KMS-11 (cell line): ENCODE results near the gene IFIH1.
A peak's percentile ranks its signal among the peaks of the same experiment; 100 is the strongest.

Experiments
- H2AFZ ChIP-seq: fragments of 200-600 bp; sonication (generic); 2 replicates; pipeline ENCODE4 v1.6.1; 2016; ENCODE audit warnings: antibody characterized with exemption, mixed run types, low read depth
- H3K27ac ChIP-seq: fragments of 200-600 bp; sonication (generic); 2 replicates; pipeline ENCODE4 v1.6.1; 2016; ENCODE audit warnings: mild to moderate bottlenecking, mixed run types
- H3K27me3 ChIP-seq: fragments of 200-600 bp; sonication (generic); 2 replicates; pipeline ENCODE4 v1.6.1; 2017; ENCODE audit warnings: mild to moderate bottlenecking, low read depth, mixed run types, moderate library complexity; ENCODE audit not compliant: insufficient read depth
- H3K36me3 ChIP-seq: fragments of 200-600 bp; sonication (generic); 2 replicates; pipeline ENCODE4 v1.6.1; 2017; ENCODE audit warnings: mild to moderate bottlenecking, mixed run types; ENCODE audit not compliant: insufficient read depth
- H3K4me1 ChIP-seq: fragments of 200-600 bp; sonication (generic); 2 replicates; pipeline ENCODE4 v1.6.1; 2016; ENCODE audit warnings: mild to moderate bottlenecking, low read depth, mixed run types; ENCODE audit not compliant: poor library complexity, severe bottlenecking
- H3K4me2 ChIP-seq: fragments of 200-600 bp; sonication (generic); 2 replicates; pipeline ENCODE4 v1.7.0; 2016; ENCODE audit warnings: mild to moderate bottlenecking, mixed run types
- H3K4me3 ChIP-seq: fragments of 200-600 bp; sonication (generic); IDR thresholded peaks from 2 replicates; pipeline ENCODE4 v1.6.1; 2017; ENCODE audit warnings: low read depth, low read length, mixed read lengths; ENCODE audit not compliant: insufficient read depth
- H3K79me2 ChIP-seq: fragments of 200-600 bp; sonication (generic); 2 replicates; pipeline ENCODE4 v1.6.1; 2016; ENCODE audit warnings: low read depth, mixed run types; ENCODE audit not compliant: insufficient read depth
- H3K9ac ChIP-seq: fragments of 200-600 bp; sonication (generic); 2 replicates; pipeline ENCODE4 v1.6.1; 2016; ENCODE audit warnings: mild to moderate bottlenecking, mixed run types
- H4K20me1 ChIP-seq: fragments of 200-600 bp; sonication (generic); 2 replicates; pipeline ENCODE4 v1.6.1; 2016; ENCODE audit warnings: mild to moderate bottlenecking, mixed run types; ENCODE audit not compliant: insufficient read depth
- TF ChIP-seq, protein P1 (sequence below): fragments of 200-600 bp; sonication (generic); conservative IDR thresholded peaks from 2 replicates; pipeline ENCODE4 v1.6.1; 2017; ENCODE audit warnings: low read depth, mild to moderate bottlenecking, antibody characterized with exemption, low read length, moderate library complexity, mixed read lengths

The IFIH1 gene

DNA sequence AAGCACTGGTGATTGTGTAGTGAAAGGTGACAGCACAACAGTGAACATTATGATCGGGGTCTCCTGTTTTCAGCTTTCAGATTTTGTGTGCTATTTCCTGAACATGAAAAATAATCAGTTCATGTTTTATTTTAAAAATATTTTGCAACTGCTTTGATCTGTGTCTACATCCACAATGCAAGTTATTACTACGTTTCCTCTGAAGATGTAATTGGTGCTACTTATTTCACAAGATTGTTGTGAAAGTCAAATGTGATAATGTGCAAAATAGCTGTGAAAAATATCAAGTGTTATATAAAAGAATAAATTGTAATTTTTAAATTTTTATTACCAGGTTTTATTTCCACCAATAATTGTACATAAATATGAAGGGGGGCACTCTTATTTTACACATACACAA is 19.4 kb upstream of the IFIH1 start:
- Histone ChIP-seq H3K27ac (no peak overlapping the region), H2AFZ (no peak overlapping the region), H3K27me3 (no peaks in the 10 kb centered on the region), H3K4me1 (no peaks in the 10 kb centered on the region), H3K9ac (no peak overlapping the region), H3K4me2 (no peak overlapping the region), H3K4me3 (no peak overlapping the region), H3K36me3 (no peaks in the 10 kb centered on the region), H3K79me2 (no peaks in the 10 kb centered on the region), H4K20me1 (no peaks in the 10 kb centered on the region)
- TF ChIP-seq, protein P1, sequence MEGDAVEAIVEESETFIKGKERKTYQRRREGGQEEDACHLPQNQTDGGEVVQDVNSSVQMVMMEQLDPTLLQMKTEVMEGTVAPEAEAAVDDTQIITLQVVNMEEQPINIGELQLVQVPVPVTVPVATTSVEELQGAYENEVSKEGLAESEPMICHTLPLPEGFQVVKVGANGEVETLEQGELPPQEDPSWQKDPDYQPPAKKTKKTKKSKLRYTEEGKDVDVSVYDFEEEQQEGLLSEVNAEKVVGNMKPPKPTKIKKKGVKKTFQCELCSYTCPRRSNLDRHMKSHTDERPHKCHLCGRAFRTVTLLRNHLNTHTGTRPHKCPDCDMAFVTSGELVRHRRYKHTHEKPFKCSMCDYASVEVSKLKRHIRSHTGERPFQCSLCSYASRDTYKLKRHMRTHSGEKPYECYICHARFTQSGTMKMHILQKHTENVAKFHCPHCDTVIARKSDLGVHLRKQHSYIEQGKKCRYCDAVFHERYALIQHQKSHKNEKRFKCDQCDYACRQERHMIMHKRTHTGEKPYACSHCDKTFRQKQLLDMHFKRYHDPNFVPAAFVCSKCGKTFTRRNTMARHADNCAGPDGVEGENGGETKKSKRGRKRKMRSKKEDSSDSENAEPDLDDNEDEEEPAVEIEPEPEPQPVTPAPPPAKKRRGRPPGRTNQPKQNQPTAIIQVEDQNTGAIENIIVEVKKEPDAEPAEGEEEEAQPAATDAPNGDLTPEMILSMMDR, result no peak

DNA sequence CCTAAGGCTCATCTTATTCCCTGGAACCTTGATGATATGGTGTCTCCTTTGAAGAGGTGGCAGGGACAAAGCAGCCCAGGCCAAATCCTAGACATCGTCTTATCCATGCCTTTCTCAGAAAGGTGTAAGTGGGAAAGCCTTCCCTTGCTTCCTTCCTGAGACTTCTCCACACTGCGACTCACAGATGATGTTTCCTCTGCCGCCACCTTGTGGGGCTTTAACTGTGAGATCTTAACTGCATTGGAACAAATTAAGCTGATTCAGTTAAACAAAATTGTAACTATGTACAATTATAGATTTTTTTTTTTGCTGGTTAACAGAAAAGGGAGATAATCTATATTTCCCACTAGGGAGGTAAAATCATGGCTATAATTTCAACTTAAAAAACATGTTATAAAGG is 15.5 kb upstream of the IFIH1 start:
- no peak overlapping the region for H3K4me2 ChIP-seq
- H3K4me1 ChIP-seq, result no peaks in the 10 kb centered on the region
- H3K27ac ChIP-seq, result no peak overlapping the region
- no peak overlapping the region for H2AFZ ChIP-seq
- H3K9ac ChIP-seq, result no peak overlapping the region
- H3K4me3 ChIP-seq, result no peak overlapping the region
- TF ChIP-seq, protein P1, result peak; percentile 31; the same call in 1 of the 2 replicates
- H3K79me2 ChIP-seq, result no peaks in the 10 kb centered on the region
- no peaks in the 10 kb centered on the region for H4K20me1 ChIP-seq
- H3K27me3 ChIP-seq, result no peaks in the 10 kb centered on the region
- H3K36me3 ChIP-seq, result no peaks in the 10 kb centered on the region

DNA sequence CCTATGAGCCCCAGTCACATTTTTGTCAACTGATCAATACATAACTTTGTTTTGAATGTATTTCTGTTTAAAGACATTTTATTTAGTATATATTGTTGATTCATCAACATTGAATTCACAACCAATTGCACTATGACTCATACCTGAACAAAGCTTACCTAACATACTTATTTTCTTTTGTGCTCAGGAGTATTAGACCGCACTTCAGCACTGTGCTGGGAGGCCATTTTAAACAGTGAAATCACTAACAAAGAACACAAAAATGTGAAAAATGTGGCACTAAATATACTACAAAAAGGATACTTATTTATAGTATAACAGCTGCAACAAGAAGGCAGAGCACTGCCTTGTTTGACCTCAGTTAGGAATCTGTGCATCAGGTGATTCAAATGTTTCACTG is 12.4 kb upstream of the IFIH1 start:
- no peaks in the 10 kb centered on the region for H3K36me3 ChIP-seq
- H3K79me2 ChIP-seq, result no peaks in the 10 kb centered on the region
- H4K20me1 ChIP-seq, result no peaks in the 10 kb centered on the region
- H3K4me2 ChIP-seq, result no peak overlapping the region
- H3K9ac ChIP-seq, result no peak overlapping the region
- H3K27me3 ChIP-seq, result no peaks in the 10 kb centered on the region
- H3K4me1 ChIP-seq, result no peaks in the 10 kb centered on the region
- no peak overlapping the region for H2AFZ ChIP-seq
- no peak overlapping the region for H3K27ac ChIP-seq
- TF ChIP-seq, protein P1, result no peak
- no peak overlapping the region for H3K4me3 ChIP-seq

- Histone ChIP-seq H4K20me1 (no peaks in the 10 kb centered on the region), H3K27ac (no peak overlapping the region), H3K27me3 (no peaks in the 10 kb centered on the region), H3K4me2 (no peak overlapping the region), H3K79me2 (no peaks in the 10 kb centered on the region), H3K4me3 (no peak overlapping the region), H3K9ac (no peak overlapping the region), H3K36me3 (no peaks in the 10 kb centered on the region), H2AFZ (no peak overlapping the region), H3K4me1 (no peaks in the 10 kb centered on the region)
- TF ChIP-seq, protein P1, result no peak
Measured at GRCh38 chr2:162328424-162329157, 10.1 kb upstream of the IFIH1 start.
